Activated CD4-positive, alpha-beta T cell treated with anti-CD3 and anti-CD28 coated beads, Interleukin-2, amount 10 ng/mL, durations not matched to agents 7 days and 5 days (primary cell): Measurements from ENCODE around the gene MAPT. TPM values are rescaled to one million over a fixed set of nuclear protein-coding genes. Genes with fewer than 3 reads are reported as not detected.
A peak's percentile ranks its signal among the peaks of the same experiment; 100 is the strongest.

Source experiments
- CTCF ChIA-PET: fragments of 350-600 bp; sonication (Branson Sonifier 250); formaldehyde crosslinking; loops from one replicate; lab custom pipeline; 2021; ENCODE audit warnings: antibody characterized with exemption; lab: Charles Lee
- POLR2A ChIA-PET: fragments of 350-600 bp; sonication (Branson Sonifier 250); formaldehyde crosslinking; loops from one replicate; lab custom pipeline; 2021; ENCODE audit warnings: antibody characterized with exemption; lab: Charles Lee
- DNase-seq: peaks from one replicate; pipeline ENCODE4 v3.0.0-alpha.2; 2020
- H3K27ac Mint-ChIP-seq: one replicate; pipeline ENCODE4 v1.8.0; 2021; ENCODE audit warnings: mild to moderate bottlenecking, moderate library complexity, mixed read lengths
- H3K27me3 Mint-ChIP-seq: one replicate; pipeline ENCODE4 v1.8.0; 2021; ENCODE audit warnings: mixed read lengths
- H3K36me3 Mint-ChIP-seq: one replicate; pipeline ENCODE4 v1.8.0; 2021; ENCODE audit warnings: low read depth, mixed read lengths
- H3K4me1 Mint-ChIP-seq: one replicate; pipeline ENCODE4 v1.8.0; 2021; ENCODE audit warnings: mixed read lengths
- H3K4me3 Mint-ChIP-seq: one replicate; pipeline ENCODE4 v1.8.0; 2021; ENCODE audit warnings: mild to moderate bottlenecking, moderate library complexity, mixed read lengths
- H3K9me3 Mint-ChIP-seq: one replicate; pipeline ENCODE4 v1.8.0; 2021; ENCODE audit warnings: mixed read lengths
- total RNA-seq, 2 experiments: library from RNA; stranded (reverse); gene quantifications; one replicate each; pipeline ENCODE4 v1.2.3, GENCODE V29; 2021

Gene MAPT
- total RNA-seq, 2 experiments from 2014 or later = 0.12 to 0.46 TPM

GRCh38 chr17:45940826-45941225 lies 46.5 kb downstream of the MAPT start:
- no peak overlapping the region for H3K4me3 Mint-ChIP-seq
- ChIA-PET CTCF (no interaction called here), POLR2A (no interaction called here)
- H3K27me3 Mint-ChIP-seq = peaks cover 18% of the 10 kb centered on the region
- H3K36me3 Mint-ChIP-seq = no peaks in the 10 kb centered on the region
- H3K9me3 Mint-ChIP-seq = no peaks in the 10 kb centered on the region
- no peak overlapping the region for H3K27ac Mint-ChIP-seq
- DNase-seq = no peak
- H3K4me1 Mint-ChIP-seq = peaks cover 2% of the 10 kb centered on the region

DNA sequence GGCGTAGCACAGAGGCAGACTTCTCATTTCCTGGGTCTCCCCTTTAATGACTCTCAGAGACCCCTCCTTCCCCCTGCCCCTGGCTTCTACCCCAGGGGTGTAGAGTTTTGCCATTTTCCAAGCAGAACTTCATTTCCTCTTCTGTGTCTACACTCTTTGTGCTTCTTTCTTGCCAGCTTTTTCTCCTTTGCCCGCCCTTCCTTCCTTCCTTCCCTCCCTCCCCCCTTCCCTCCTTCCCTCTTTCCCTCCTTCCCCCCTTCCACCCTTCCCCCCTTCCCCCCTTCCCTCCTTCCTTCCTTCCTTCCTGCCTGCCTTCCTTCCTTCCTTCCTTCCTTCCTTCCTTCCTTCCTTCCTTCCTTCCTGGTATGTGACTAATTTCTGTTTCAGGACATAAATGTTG lies 47.0 kb downstream of the MAPT start:
- no peaks in the 10 kb centered on the region for H3K36me3 Mint-ChIP-seq
- H3K27ac Mint-ChIP-seq = no peak overlapping the region
- peaks cover 18% of the 10 kb centered on the region for H3K27me3 Mint-ChIP-seq
- H3K4me3 Mint-ChIP-seq = no peak overlapping the region
- no peak for DNase-seq
- H3K4me1 Mint-ChIP-seq = peaks cover 2% of the 10 kb centered on the region
- ChIA-PET POLR2A (no interaction called here), CTCF (no interaction called here)
- H3K9me3 Mint-ChIP-seq = no peaks in the 10 kb centered on the region

- Mint-ChIP-seq H3K27me3 (peaks cover 24% of the 10 kb centered on the region), H3K27ac (no peak overlapping the region), H3K36me3 (no peaks in the 10 kb centered on the region), H3K4me3 (no peak overlapping the region), H3K9me3 (no peaks in the 10 kb centered on the region), H3K4me1 (peaks cover 2% of the 10 kb centered on the region)
- no peak for DNase-seq
- ChIA-PET POLR2A (no interaction called here), CTCF (no interaction called here)
Measured at GRCh38 chr17:45942284-45942683, 47.9 kb downstream of the MAPT start.

DNA sequence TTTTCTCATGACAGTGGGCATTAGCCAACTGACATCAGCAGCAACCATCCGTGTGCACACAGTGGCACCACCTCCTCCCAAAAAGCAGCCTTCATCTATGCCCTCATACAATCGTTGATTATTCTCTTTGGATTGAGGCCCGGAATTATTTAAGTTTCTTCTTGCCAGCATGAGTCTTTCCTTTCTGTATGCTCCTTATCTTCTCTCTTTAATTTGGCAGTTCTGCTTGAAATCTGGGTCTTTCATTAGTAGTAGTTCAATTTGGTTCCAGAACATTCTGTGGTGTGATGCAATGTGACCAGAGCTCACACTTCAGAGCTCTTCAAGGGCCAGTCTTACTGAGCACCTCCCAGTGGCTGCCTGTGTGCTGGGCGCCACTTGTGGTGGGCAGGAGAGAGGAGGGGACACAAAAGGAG lies 52.5 kb downstream of the MAPT start:
- POLR2A ChIA-PET = no interaction called here
- H3K9me3 Mint-ChIP-seq = no peaks in the 10 kb centered on the region
- no peak overlapping the region for H3K4me3 Mint-ChIP-seq
- CTCF ChIA-PET = no interaction called here
- H3K27me3 Mint-ChIP-seq = peaks cover 32% of the 10 kb centered on the region
- DNase-seq = no peak
- no peaks in the 10 kb centered on the region for H3K36me3 Mint-ChIP-seq
- H3K4me1 Mint-ChIP-seq = peaks cover 10% of the 10 kb centered on the region
- no peak overlapping the region for H3K27ac Mint-ChIP-seq

- ChIA-PET CTCF (interaction anchor here (0.9 to 1.8 kb wide), 4 partner anchors 15 to 54 kb away, joined by 3 to 4 read pairs (median 3); partner anchors contain the start of gene MAPT), POLR2A (interaction anchor here (0.6 kb wide), 1 partner anchor 9 kb away, joined by 3 read pairs; no protein-coding TSS in a partner anchor)
- H3K4me3 Mint-ChIP-seq = no peak overlapping the region
- DNase-seq = no peak
- H3K27me3 Mint-ChIP-seq = peaks cover 32% of the 10 kb centered on the region
- H3K4me1 Mint-ChIP-seq = peaks cover 10% of the 10 kb centered on the region
- H3K27ac Mint-ChIP-seq = no peak overlapping the region
- no peaks in the 10 kb centered on the region for H3K36me3 Mint-ChIP-seq
- no peaks in the 10 kb centered on the region for H3K9me3 Mint-ChIP-seq
Measured at GRCh38 chr17:45948498-45948880, 54.1 kb downstream of the MAPT start.

- H3K4me3 Mint-ChIP-seq = no peak overlapping the region
- peaks cover 32% of the 10 kb centered on the region for H3K27me3 Mint-ChIP-seq
- H3K4me1 Mint-ChIP-seq = peaks cover 8% of the 10 kb centered on the region
- ChIA-PET CTCF (interaction anchor here (0.9 to 1.8 kb wide), 7 partner anchors 9 to 55 kb away, joined by 3 to 6 read pairs (median 3); partner anchors contain the start of gene MAPT), POLR2A (interaction anchor here (0.6 kb wide), 1 partner anchor 9 kb away, joined by 3 read pairs; no protein-coding TSS in a partner anchor)
- no peak overlapping the region for H3K27ac Mint-ChIP-seq
- no peaks in the 10 kb centered on the region for H3K36me3 Mint-ChIP-seq
- DNase-seq = peak; percentile 45
- no peaks in the 10 kb centered on the region for H3K9me3 Mint-ChIP-seq
Measured at GRCh38 chr17:45948881-45949624, 54.7 kb downstream of the MAPT start.

- CTCF ChIA-PET = interaction anchor here (0.5 to 1.8 kb wide), 7 partner anchors 8 to 114 kb away, joined by 3 to 6 read pairs (median 3); no protein-coding TSS in a partner anchor
- no peak overlapping the region for H3K4me3 Mint-ChIP-seq
- POLR2A ChIA-PET = no interaction called here
- H3K9me3 Mint-ChIP-seq = no peaks in the 10 kb centered on the region
- H3K36me3 Mint-ChIP-seq = no peaks in the 10 kb centered on the region
- DNase-seq = no peak
- H3K27ac Mint-ChIP-seq = no peak overlapping the region
- H3K4me1 Mint-ChIP-seq = peaks cover 8% of the 10 kb centered on the region
- peaks cover 32% of the 10 kb centered on the region for H3K27me3 Mint-ChIP-seq
Measured at GRCh38 chr17:45949755-45950320, 55.5 kb downstream of the MAPT start.

DNA sequence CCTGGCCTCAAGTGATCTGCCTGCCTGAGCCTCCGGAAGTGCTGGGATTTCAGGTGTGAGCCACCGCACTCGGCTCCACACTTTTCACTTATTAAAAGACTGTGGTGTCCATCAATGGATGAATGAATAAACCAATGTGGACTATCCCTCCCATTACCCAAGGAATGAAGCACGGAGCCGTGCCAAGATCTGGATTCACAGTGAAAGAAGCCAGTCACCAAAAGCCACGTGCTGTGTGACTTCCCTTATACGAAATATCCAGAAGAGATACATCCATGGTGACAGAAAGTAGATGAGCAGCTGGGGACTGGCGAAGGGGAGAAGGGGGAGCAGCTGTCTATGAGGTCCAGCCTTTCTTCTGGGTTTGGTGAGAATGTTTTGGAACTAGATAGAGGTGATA lies 56.5 kb downstream of the MAPT start:
- peaks cover 8% of the 10 kb centered on the region for H3K4me1 Mint-ChIP-seq
- CTCF ChIA-PET = no interaction called here
- H3K4me3 Mint-ChIP-seq = no peak overlapping the region
- no peak overlapping the region for H3K27ac Mint-ChIP-seq
- POLR2A ChIA-PET = no interaction called here
- H3K27me3 Mint-ChIP-seq = peaks cover 32% of the 10 kb centered on the region
- no peak for DNase-seq
- no peaks in the 10 kb centered on the region for H3K9me3 Mint-ChIP-seq
- no peaks in the 10 kb centered on the region for H3K36me3 Mint-ChIP-seq

- no peaks in the 10 kb centered on the region for H3K9me3 Mint-ChIP-seq
- ChIA-PET CTCF (interaction anchor here (1.4 kb wide), 1 partner anchor 26 kb away, joined by 3 read pairs; no protein-coding TSS in a partner anchor), POLR2A (no interaction called here)
- no peak overlapping the region for H3K4me3 Mint-ChIP-seq
- peaks cover 31% of the 10 kb centered on the region for H3K27me3 Mint-ChIP-seq
- H3K4me1 Mint-ChIP-seq = peaks cover 8% of the 10 kb centered on the region
- no peak for DNase-seq
- no peak overlapping the region for H3K27ac Mint-ChIP-seq
- no peaks in the 10 kb centered on the region for H3K36me3 Mint-ChIP-seq
Measured at GRCh38 chr17:45951403-45951802, 57.0 kb downstream of the MAPT start.

GRCh38 chr17:45951941-45952340 lies 57.6 kb downstream of the MAPT start:
- Mint-ChIP-seq H3K27me3 (peaks cover 26% of the 10 kb centered on the region), H3K36me3 (no peaks in the 10 kb centered on the region), H3K27ac (no peak overlapping the region), H3K9me3 (no peaks in the 10 kb centered on the region), H3K4me1 (peaks cover 8% of the 10 kb centered on the region), H3K4me3 (no peak overlapping the region)
- ChIA-PET CTCF (interaction anchor here (1.4 kb wide), 1 partner anchor 25 kb away, joined by 3 read pairs; no protein-coding TSS in a partner anchor), POLR2A (no interaction called here)
- DNase-seq = no peak

DNA sequence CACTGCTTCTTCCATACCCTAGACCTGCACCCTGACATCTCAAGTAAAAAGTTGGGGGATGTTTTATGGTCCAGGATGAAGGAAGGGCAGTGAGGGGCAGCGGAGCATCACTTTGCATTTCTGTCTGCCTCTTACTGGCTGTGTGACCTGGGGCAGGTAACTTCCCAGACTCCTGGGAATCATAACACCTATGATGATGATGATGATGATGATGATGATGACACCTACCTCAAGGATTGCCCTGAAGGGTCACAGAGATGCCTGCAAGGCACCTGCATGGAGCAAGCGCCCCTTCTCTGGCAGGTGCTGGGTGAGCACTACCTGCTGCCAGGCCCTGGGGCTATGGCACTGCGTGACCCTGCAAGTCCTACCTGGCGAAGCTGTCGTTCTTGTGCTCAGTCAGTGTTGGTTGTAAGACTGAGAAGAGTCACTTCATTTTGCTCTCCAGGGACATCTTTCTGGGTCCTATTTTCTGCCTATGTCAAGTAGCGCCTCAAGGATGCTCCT lies 58.5 kb downstream of the MAPT start:
- ChIA-PET POLR2A (no interaction called here), CTCF (no interaction called here)
- peaks cover 8% of the 10 kb centered on the region for H3K4me1 Mint-ChIP-seq
- no peaks in the 10 kb centered on the region for H3K9me3 Mint-ChIP-seq
- H3K27ac Mint-ChIP-seq = no peak overlapping the region
- no peaks in the 10 kb centered on the region for H3K36me3 Mint-ChIP-seq
- DNase-seq = no peak
- peaks cover 25% of the 10 kb centered on the region for H3K27me3 Mint-ChIP-seq
- no peak overlapping the region for H3K4me3 Mint-ChIP-seq

DNA sequence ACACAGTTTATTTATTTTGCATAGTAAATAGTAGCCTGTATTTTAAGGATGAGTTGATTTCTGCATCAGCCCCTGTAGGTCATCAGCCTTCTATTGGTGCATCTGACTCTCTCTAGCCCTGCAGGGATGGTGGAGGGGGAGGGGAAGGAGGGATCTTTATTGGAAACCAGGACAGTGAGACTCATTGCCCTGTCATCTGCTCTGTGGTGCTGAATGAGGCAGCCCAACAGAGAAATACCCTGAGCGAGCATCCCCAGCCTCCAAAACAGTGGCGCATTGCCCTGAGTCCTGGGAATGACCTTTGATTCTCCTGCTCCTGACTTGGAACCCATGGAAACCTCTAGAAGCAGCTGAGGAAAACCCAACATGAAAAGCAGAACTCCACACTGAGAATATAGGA lies 59.2 kb downstream of the MAPT start:
- CTCF ChIA-PET = no interaction called here
- Mint-ChIP-seq H3K36me3 (no peaks in the 10 kb centered on the region), H3K9me3 (no peaks in the 10 kb centered on the region), H3K27ac (no peak overlapping the region), H3K4me3 (no peak overlapping the region), H3K4me1 (peaks cover 6% of the 10 kb centered on the region), H3K27me3 (peaks cover 28% of the 10 kb centered on the region)
- POLR2A ChIA-PET = no interaction called here
- DNase-seq = no peak

- CTCF ChIA-PET = interaction anchor here (0.5 to 0.8 kb wide), 3 partner anchors 22 to 103 kb away, joined by 3 read pairs; no protein-coding TSS in a partner anchor
- Mint-ChIP-seq H3K27me3 (peaks cover 20% of the 10 kb centered on the region), H3K9me3 (no peaks in the 10 kb centered on the region), H3K4me3 (no peak overlapping the region), H3K4me1 (no peaks in the 10 kb centered on the region), H3K36me3 (no peaks in the 10 kb centered on the region), H3K27ac (no peak overlapping the region)
- POLR2A ChIA-PET = no interaction called here
- DNase-seq = no peak
Measured at GRCh38 chr17:45954914-45955313, 60.6 kb downstream of the MAPT start.
